ENCODE data around the gene PICALM. TPM values are rescaled to one million over a fixed set of nuclear protein-coding genes. Genes with fewer than 3 reads are reported as not detected.

The PICALM gene
- total and polyA plus RNA-seq, 9 of the 15 experiments (the other 6 are each of a cell fraction or from before 2014, with no cell fraction given): 41.3 to 990 (median 309) TPM

GRCh38 chr11:86064220-86064803 lies 4.6 kb downstream of the PICALM start (continued):
- peak; percentile 85 for TF ChIP-seq ZNF121 (CRISPR knock-in tag; conservative IDR thresholded peaks at IDR 0.05)
- TF ChIP-seq ZNF224 (CRISPR knock-in tag; IDR thresholded peaks at IDR 0.05): no peak
- peak; percentile 37; the same call in 1 of the 2 replicates for TF ChIP-seq JUND (IDR thresholded peaks at IDR 0.05; ENCODE audit: borderline replicate concordance, low read depth, low read length)
- TF ChIP-seq JUND (tag; IDR thresholded peaks at IDR 0.05; ENCODE audit: borderline replicate concordance, low read depth, low read length): peak; percentile 50; the same call in 2 of the 3 replicates
- no peak for TF ChIP-seq PYGO2 (tag; IDR thresholded peaks at IDR 0.05)
- no peak for TF ChIP-seq EP300 (IDR thresholded peaks at IDR 0.05; ENCODE audit: low read length)
- TF ChIP-seq ZNF778 (CRISPR knock-in tag; IDR thresholded peaks at IDR 0.05): no peak
- peak; percentile 35 for TF ChIP-seq DPF2 (IDR thresholded peaks at IDR 0.05)
- TF ChIP-seq RBM22 (IDR thresholded peaks at IDR 0.05; ENCODE audit: low read depth, low read length, poor library complexity, severe bottlenecking): no peak

- intact Hi-C loops (cut with micrococcal nuclease) (loop anchor here (2.0 kb wide), 1 partner anchor 21 kb away; no protein-coding TSS in a partner anchor), in situ Hi-C loops (cut with MboI) (no loop called here)
- Histone ChIP-seq H3K9me3 (replicated peaks; ENCODE audit: control insufficient read depth, insufficient read depth, low read depth, low read length) (no peaks in the 10 kb centered on the region), H3K27me3 (ENCODE audit: control insufficient read depth in 2 of 2, insufficient read depth in 2 of 2, low read length in 2 of 2) (no peaks in the 10 kb centered on the region), H3K4me1 (replicated peaks in 1 of 2; ENCODE audit: control insufficient read depth in 2 of 2, insufficient read depth in 2 of 2, low read length in 2 of 2) (peaks cover 18 to 29% of the 10 kb centered on the region in 2 experiments; a peak in 4 of 5 replicates), H3K4me3 (peak overlapping the region; percentile 64), H3K79me2 (ENCODE audit: control insufficient read depth, insufficient read depth, low read length) (peaks cover 100% of the 10 kb centered on the region), H3K9ac (ENCODE audit: insufficient read depth in 1 of 2, low read depth in 2 of 2, low read length in 2 of 2) (peak overlapping the region in 1 of 2 experiments; percentile 91; a peak in 2 of 4 replicates), H2AFZ (ENCODE audit: low read depth, low read length) (no peak overlapping the region), H3K36me3 (ENCODE audit: control insufficient read depth, insufficient read depth, low read length) (peaks cover 25% of the 10 kb centered on the region), H3K27ac (ENCODE audit: extremely low read depth, low read depth, low read length) (peak overlapping the region; percentile 90; the same call in 2 of the 3 replicates), H4K20me1 (replicated peaks; ENCODE audit: control insufficient read depth, insufficient read depth, low read length) (peaks cover 20% of the 10 kb centered on the region; the same call in 1 of the 2 replicates), H3K9me1 (ENCODE audit: control insufficient read depth, insufficient read depth, low read length) (no peaks in the 10 kb centered on the region), H3K4me2 (ENCODE audit: insufficient read depth, low read length) (peak overlapping the region; percentile 72)
- TF ChIP-seq MAFK (IDR thresholded peaks at IDR 0.05; ENCODE audit: low read length): no peak
- TF ChIP-seq RBFOX2 (IDR thresholded peaks at IDR 0.05; ENCODE audit: low read depth, low read length): 0 out of 2 replicates have a peak, but pooled peaks have one; percentile 19
- TF ChIP-seq MBD1 (CRISPR knock-in tag; IDR thresholded peaks at IDR 0.05): no peak
- no peak for TF ChIP-seq SUPT5H (IDR thresholded peaks at IDR 0.05)
- TF ChIP-seq PHF21A (IDR thresholded peaks at IDR 0.05; ENCODE audit: borderline replicate concordance, low read depth): no peak
- no peak for TF ChIP-seq JUNB (CRISPR knock-in tag; conservative IDR thresholded peaks at IDR 0.05)
- TF ChIP-seq HIVEP1 (CRISPR knock-in tag; IDR thresholded peaks at IDR 0.05): no peak
- TF ChIP-seq GTF2E2 (tag; IDR thresholded peaks at IDR 0.05): no peak
- no peak for TF ChIP-seq LEF1 (IDR thresholded peaks at IDR 0.05)
- no peak for TF ChIP-seq ZBTB26 (CRISPR knock-in tag; IDR thresholded peaks at IDR 0.05)
- TF ChIP-seq RBM22 (IDR thresholded peaks at IDR 0.05; ENCODE audit: low read depth, low read length, poor library complexity, severe bottlenecking): no peak
- TF ChIP-seq FUS (optimal IDR thresholded peaks at IDR 0.05; ENCODE audit: low read depth, low read length): no peak
- 0 out of 2 replicates have a peak, but pooled peaks have one; percentile 32 for TF ChIP-seq POLR2G (IDR thresholded peaks at IDR 0.05; ENCODE audit: low read depth, low read length)
- ATAC-seq: no peak
- ChIA-PET CTCF (ENCODE audit: low intra/inter-chr PET ratio) (no interaction called here), POLR2A (interaction anchor here (1.2 to 1.7 kb wide), 2 partner anchors 12 to 22 kb away, joined by 4 read pairs; no protein-coding TSS in a partner anchor)
- WGBS (ENCODE audit: insufficient coverage, low coverage, missing lambda C conversion rate): 0% methylated on average over 1 of the region's 1 CpG
- no peak for FAIRE-seq
- no peak for DNase-seq (ENCODE audit: extremely low read depth in 1 of 4, low spot score in 3 of 4)
- no TSS peak for BruUV-seq (replicated peaks)
Measured at GRCh38 chr11:86063536-86063935, 5.3 kb downstream of the PICALM start.

Measured in K562 (cell line).